GM21786 (cell line): ENCODE measurements around the gene SYT7.

ENCODE experiments used
- ATAC-seq: cut with Tn5 transposase; IDR thresholded peaks from one replicate; pipeline ENCODE4 v1.9.1; 2021; ENCODE audit not compliant: unreplicated experiment

The SYT7 gene

GRCh38 chr11:61518032-61518795 is 62.7 kb downstream of the SYT7 start:
- no peak for ATAC-seq

GRCh38 chr11:61516675-61517572 is 64.0 kb downstream of the SYT7 start:
- ATAC-seq: no peak

- no peak for ATAC-seq
Measured at GRCh38 chr11:61516191-61516590, 64.7 kb downstream of the SYT7 start.

GRCh38 chr11:61515686-61516085 is 65.2 kb downstream of the SYT7 start:
- no peak for ATAC-seq

GRCh38 chr11:61514050-61514917 is 66.6 kb downstream of the SYT7 start:
- ATAC-seq: no peak

- no peak for ATAC-seq
Measured at GRCh38 chr11:61513143-61513765, 67.6 kb downstream of the SYT7 start.

GRCh38 chr11:61512435-61512834 is 68.4 kb downstream of the SYT7 start:
- no peak for ATAC-seq

- ATAC-seq: no peak
Measured at GRCh38 chr11:61511383-61511782, 69.5 kb downstream of the SYT7 start.

- no peak for ATAC-seq
Measured at GRCh38 chr11:61510974-61511373, 69.9 kb downstream of the SYT7 start.

GRCh38 chr11:61510166-61510919 is 70.5 kb downstream of the SYT7 start:
- no peak for ATAC-seq

- no peak for ATAC-seq
Measured at GRCh38 chr11:61509043-61510029, 71.5 kb downstream of the SYT7 start.

- no peak for ATAC-seq
Measured at GRCh38 chr11:61507962-61508861, 72.7 kb downstream of the SYT7 start, which contains the start of gene LRRC10B. Gene LRRC10B (plus strand): TSS chr11:61508749. CDS start chr11:61508999, 250 bp downstream.

- ATAC-seq: no peak
Measured at GRCh38 chr11:61507012-61507768, 73.7 kb downstream of the SYT7 start.

GRCh38 chr11:61505640-61506155 is 75.2 kb downstream of the SYT7 start:
- no peak for ATAC-seq

- no peak for ATAC-seq
Measured at GRCh38 chr11:61505106-61505505, 75.8 kb downstream of the SYT7 start.

GRCh38 chr11:61503135-61503770 is 77.6 kb downstream of the SYT7 start:
- ATAC-seq: no peak
